GM18868 (cell line): ENCODE results near the gene EMP1.

Source experiments
- ATAC-seq: cut with Tn5 transposase; IDR thresholded peaks from one replicate; pipeline ENCODE4 v1.9.1; 2021; ENCODE audit warnings: mild to moderate bottlenecking, moderate library complexity; ENCODE audit not compliant: unreplicated experiment

Gene EMP1

GRCh38 chr12:13219320-13219719 is 22.8 kb downstream of the EMP1 start:
- ATAC-seq: no peak

GRCh38 chr12:13220838-13221237 is 24.3 kb downstream of the EMP1 start:
- no peak for ATAC-seq

- ATAC-seq: no peak
Observed at GRCh38 chr12:13222076-13222475, 25.6 kb downstream of the EMP1 start.

GRCh38 chr12:13223179-13223804 is 26.8 kb downstream of the EMP1 start:
- ATAC-seq: no peak

- no peak for ATAC-seq
Observed at GRCh38 chr12:13223941-13224340, 27.4 kb downstream of the EMP1 start.

GRCh38 chr12:13227191-13227590 is 30.7 kb downstream of the EMP1 start:
- no peak for ATAC-seq

GRCh38 chr12:13228579-13228978 is 32.1 kb downstream of the EMP1 start:
- ATAC-seq: no peak

- no peak for ATAC-seq
Observed at GRCh38 chr12:13229504-13229903, 33.0 kb downstream of the EMP1 start.

GRCh38 chr12:13230500-13230899 is 34.0 kb downstream of the EMP1 start:
- ATAC-seq: no peak

- ATAC-seq: peak; percentile 73
Observed at GRCh38 chr12:13233830-13234641, 37.5 kb downstream of the EMP1 start.

- no peak for ATAC-seq
Observed at GRCh38 chr12:13238204-13238603, 41.7 kb downstream of the EMP1 start.

GRCh38 chr12:13241833-13242488 is 45.4 kb downstream of the EMP1 start:
- no peak for ATAC-seq

- ATAC-seq: no peak
Observed at GRCh38 chr12:13242936-13243335, 46.4 kb downstream of the EMP1 start.

- no peak for ATAC-seq
Observed at GRCh38 chr12:13243516-13244070, 47.1 kb downstream of the EMP1 start.

- ATAC-seq: no peak
Observed at GRCh38 chr12:13247596-13247995, 51.1 kb downstream of the EMP1 start.

- no peak for ATAC-seq
Observed at GRCh38 chr12:13248964-13249363, 52.4 kb downstream of the EMP1 start.

- ATAC-seq: no peak
Observed at GRCh38 chr12:13250416-13250815, 53.9 kb downstream of the EMP1 start.

- ATAC-seq: no peak
Observed at GRCh38 chr12:13251521-13251920, 55.0 kb downstream of the EMP1 start.

GRCh38 chr12:13252024-13252423 is 55.5 kb downstream of the EMP1 start:
- no peak for ATAC-seq

GRCh38 chr12:13252616-13253015 is 56.1 kb downstream of the EMP1 start:
- no peak for ATAC-seq

- ATAC-seq: no peak
Observed at GRCh38 chr12:13253966-13254760, 57.6 kb downstream of the EMP1 start.
